Suprapubic skin (tissue), 4 donors: Measurements from ENCODE around the gene GPRIN1.

Experiments
- EP300 ChIP-seq: sonication (generic); formaldehyde crosslinking; IDR thresholded peaks from one replicate; pipeline ENCODE4 v1.6.1; 2017; ENCODE audit warnings: antibody characterized with exemption
- POLR2A ChIP-seq, 2 donors: fragments of 450-650 bp; IDR thresholded peaks; one replicate each; pipeline ENCODE4 v1.6.1; 2017; ENCODE audit warnings: antibody characterized with exemption in 2 of 2, mild to moderate bottlenecking in 2 of 2, moderate library complexity in 2 of 2
- POLR2AphosphoS5 ChIP-seq, 3 donors: sonication (generic); formaldehyde crosslinking; IDR thresholded peaks; one replicate each; pipeline ENCODE4 v1.6.1; 2017; ENCODE audit warnings: antibody characterized with exemption in 3 of 3
- TF ChIP-seq, protein P1 (sequence below), 2 donors: fragments of 200-600 bp in 1 of 2; fragments of 450-650 bp in 1 of 2; sonication (generic) in 1 of 2; IDR thresholded peaks; one replicate each; pipeline ENCODE4 v1.5.1; 2016 to 2019; ENCODE audit warnings: antibody characterized with exemption in 2 of 2, mild to moderate bottlenecking in 1 of 2, moderate library complexity in 1 of 2

DNA sequence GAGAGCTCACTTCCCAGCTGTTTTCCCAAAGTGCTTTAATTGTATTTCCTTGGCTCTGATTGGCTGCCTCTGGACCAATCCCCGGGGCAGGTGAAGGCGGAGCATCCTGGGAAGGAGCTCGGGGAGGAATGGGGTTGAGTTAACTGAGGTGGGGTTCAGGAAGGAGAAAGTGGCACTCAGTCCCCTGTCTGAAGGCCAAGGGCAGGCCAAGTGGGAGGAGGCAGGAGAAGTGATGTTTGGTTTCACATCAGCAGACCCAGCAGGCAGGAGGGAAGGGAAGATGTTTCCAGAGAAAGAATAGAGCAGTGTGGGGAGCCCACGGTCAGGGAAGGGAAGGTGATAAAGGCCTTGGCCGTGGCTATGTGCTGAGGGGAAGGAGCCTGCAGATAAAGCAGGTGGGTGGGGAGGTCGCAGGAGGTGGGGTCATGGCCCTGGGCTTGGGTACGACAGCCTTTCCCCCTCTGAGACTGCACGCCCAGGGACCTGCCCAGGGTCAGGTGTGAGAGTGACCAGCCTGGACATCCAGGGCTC is 40.5 kb upstream of the GPRIN1 start:
- TF ChIP-seq, protein P1, sequence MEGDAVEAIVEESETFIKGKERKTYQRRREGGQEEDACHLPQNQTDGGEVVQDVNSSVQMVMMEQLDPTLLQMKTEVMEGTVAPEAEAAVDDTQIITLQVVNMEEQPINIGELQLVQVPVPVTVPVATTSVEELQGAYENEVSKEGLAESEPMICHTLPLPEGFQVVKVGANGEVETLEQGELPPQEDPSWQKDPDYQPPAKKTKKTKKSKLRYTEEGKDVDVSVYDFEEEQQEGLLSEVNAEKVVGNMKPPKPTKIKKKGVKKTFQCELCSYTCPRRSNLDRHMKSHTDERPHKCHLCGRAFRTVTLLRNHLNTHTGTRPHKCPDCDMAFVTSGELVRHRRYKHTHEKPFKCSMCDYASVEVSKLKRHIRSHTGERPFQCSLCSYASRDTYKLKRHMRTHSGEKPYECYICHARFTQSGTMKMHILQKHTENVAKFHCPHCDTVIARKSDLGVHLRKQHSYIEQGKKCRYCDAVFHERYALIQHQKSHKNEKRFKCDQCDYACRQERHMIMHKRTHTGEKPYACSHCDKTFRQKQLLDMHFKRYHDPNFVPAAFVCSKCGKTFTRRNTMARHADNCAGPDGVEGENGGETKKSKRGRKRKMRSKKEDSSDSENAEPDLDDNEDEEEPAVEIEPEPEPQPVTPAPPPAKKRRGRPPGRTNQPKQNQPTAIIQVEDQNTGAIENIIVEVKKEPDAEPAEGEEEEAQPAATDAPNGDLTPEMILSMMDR (IDR thresholded peaks at IDR 0.05): no peak
- TF ChIP-seq EP300 (no peak), POLR2AphosphoS5 (IDR thresholded peaks at IDR 0.05) (no peak), POLR2A (IDR thresholded peaks at IDR 0.05) (no peak)
